Measurements from ENCODE around the gene ZBTB9.

The ZBTB9 gene, protein sequence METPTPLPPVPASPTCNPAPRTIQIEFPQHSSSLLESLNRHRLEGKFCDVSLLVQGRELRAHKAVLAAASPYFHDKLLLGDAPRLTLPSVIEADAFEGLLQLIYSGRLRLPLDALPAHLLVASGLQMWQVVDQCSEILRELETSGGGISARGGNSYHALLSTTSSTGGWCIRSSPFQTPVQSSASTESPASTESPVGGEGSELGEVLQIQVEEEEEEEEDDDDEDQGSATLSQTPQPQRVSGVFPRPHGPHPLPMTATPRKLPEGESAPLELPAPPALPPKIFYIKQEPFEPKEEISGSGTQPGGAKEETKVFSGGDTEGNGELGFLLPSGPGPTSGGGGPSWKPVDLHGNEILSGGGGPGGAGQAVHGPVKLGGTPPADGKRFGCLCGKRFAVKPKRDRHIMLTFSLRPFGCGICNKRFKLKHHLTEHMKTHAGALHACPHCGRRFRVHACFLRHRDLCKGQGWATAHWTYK

GRCh38 chr6:33454009-33454946, at the start of gene ZBTB9:
Gene ZBTB9 (plus strand): TSS chr6:33454576. CDS start chr6:33455101, 525 bp downstream.
- peak; percentile 89 for DNase-seq

DNA sequence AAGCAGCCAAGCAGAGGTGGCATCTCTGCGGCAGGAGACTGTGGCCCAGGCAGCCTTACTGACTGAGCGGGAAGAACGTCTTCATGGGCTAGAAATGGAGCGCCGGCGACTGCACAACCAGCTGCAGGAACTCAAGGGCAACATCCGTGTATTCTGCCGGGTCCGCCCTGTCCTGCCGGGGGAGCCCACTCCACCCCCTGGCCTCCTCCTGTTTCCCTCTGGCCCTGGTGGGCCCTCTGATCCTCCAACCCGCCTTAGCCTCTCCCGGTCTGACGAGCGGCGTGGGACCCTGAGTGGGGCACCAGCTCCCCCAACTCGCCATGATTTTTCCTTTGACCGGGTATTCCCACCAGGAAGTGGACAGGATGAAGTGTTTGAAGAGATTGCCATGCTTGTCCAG, 49.5 kb upstream of the ZBTB9 start:
- no peak for DNase-seq

DNA sequence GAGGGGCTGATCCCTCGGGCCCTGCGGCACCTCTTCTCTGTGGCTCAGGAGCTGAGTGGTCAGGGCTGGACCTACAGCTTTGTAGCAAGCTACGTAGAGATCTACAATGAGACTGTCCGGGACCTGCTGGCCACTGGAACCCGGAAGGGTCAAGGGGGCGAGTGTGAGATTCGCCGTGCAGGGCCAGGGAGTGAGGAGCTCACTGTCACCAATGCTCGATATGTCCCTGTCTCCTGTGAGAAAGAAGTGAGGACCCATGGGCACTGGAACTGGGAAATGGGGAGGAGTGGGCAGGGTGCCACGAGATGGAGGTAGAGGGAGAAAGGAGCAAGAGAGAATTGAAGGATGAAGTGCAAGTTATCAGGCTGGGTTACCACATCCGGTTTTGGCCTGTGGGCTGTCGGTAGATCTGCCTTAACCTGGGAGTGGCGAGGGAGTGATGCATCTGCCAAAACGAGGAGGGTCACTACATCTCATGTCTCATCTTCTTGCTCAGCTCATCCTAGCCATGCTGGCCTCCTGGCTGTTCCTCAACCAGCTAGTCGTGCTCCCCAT, 48.9 kb upstream of the ZBTB9 start:
- no peak for DNase-seq

- no peak for DNase-seq
These were observed 48.2 kb upstream of the ZBTB9 start for GRCh38 chr6:33406126-33406525.

DNA sequence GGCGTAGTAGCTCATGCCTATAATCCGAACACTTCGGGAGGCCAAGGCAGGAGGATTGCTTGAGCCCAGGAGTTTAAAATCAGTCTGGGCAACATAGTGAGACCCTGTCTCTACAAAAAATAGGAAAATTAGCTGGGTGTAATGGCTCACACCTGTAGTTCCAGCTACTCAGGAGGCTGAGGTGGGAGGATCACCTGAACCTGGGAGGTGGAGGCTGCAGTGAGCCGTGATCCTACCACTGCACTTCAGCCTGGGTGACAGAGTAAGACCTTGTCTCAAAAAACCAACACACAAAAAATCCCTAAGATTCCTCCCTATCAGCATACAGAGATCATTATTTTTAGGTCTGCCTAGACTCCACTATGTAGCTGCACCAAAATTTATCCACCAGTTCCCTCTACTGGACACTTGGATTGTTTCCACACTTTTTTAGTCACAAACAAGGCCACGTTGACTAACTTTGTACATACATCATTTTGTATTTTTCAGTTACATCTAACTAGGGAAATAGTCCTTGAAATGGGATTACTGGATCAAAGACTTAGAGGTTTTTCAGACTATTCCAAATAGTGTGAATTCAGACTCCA, 47.2 kb upstream of the ZBTB9 start:
- peak; percentile 17 for DNase-seq

GRCh38 chr6:33410050-33410710, 44.2 kb upstream of the ZBTB9 start:
- DNase-seq = peak; percentile 87

GRCh38 chr6:33410711-33411631, 43.4 kb upstream of the ZBTB9 start, which contains the start of gene PHF1:
Gene PHF1 (plus strand): TSS chr6:33411014. CDS start chr6:33412264, 1,250 bp downstream.
- DNase-seq = no peak

- no peak for DNase-seq
These were observed 42.8 kb upstream of the ZBTB9 start for GRCh38 chr6:33411632-33412005.

DNA sequence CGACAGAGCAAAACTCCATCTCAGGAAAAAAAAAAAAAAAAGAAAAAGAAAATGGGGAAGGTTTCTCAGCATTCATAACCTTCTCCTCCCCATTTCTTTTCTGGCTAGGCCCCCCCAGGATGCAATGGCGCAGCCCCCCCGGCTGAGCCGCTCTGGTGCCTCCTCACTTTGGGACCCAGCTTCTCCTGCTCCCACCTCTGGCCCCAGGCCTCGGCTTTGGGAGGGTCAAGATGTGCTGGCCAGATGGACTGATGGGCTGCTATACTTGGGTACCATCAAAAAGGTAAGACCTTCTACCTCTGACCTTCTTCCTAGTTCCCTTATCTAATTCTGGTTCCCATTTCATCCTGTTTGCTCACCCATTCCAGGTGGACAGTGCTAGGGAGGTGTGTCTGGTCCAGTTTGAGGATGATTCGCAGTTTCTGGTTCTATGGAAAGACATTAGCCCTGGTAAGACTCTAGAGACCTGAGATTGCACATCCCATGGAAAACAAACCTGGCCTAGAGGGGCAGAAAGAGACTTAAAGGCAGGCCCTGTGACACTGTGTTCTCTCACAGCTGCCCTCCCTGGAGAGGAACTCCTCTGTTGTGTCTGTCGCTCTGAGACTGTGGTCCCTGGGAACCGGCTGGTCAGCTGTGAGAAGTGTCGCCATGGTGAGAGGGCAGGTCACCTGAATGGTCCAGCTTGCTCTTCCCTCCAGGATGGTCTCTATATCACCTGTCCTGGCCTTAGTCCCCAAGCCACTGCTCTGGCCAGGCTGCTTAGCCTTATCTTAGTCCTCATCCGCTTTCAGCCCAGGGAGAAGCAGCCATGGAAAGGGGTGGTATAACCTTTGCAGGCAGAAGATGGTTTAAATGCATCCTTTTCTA, 42.0 kb upstream of the ZBTB9 start:
- no peak for DNase-seq

GRCh38 chr6:33413241-33414120, 40.9 kb upstream of the ZBTB9 start:
- no peak for DNase-seq

DNA sequence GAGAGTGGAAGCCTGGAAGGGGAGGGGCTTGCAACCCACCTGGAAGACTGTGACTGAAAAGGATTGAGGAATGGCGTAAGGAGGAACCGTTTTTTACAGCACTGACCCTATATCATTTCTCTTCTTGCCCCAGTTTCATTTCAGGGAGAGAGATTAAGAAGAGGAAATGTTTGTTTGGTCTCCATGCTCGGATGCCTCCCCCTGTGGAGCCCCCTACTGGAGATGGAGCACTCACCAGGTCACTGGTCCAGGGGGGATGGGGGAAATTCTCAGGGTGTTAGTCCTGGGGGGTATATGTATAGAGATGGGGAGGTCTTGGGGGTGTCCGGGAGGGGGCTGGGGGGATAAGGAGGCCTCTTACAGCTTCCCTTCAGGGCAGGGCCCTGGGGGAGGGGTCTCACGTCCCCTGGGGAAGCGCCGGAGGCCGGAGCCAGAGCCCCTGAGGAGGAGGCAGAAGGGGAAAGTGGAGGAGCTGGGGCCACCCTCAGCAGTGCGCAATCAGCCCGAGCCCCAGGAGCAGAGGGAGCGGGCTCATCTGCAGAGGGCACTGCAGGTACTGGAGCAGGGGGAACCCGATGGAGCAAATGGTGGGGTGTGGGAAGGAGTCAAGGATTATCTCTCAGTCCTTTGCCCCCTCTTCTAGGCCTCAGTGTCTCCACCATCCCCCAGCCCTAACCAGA, 39.6 kb upstream of the ZBTB9 start:
- DNase-seq = no peak

DNA sequence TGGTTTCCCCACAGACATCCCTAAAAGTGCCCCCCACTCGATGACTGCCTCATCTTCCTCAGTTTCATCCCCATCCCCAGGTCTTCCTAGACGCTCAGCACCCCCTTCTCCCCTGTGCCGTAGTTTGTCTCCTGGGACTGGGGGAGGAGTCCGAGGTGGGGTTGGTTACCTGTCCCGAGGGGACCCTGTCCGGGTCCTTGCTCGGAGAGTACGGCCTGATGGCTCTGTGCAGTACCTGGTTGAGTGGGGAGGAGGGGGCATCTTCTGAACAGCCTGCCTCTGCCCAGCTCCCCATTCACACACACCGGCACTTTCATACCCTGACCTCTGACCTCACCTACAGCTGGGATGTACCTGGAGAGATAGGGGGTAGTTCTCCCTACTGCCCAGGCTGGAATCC, 38.5 kb upstream of the ZBTB9 start:
- no peak for DNase-seq

- DNase-seq = no peak
These were observed 37.8 kb upstream of the ZBTB9 start for GRCh38 chr6:33416386-33417127.

DNA sequence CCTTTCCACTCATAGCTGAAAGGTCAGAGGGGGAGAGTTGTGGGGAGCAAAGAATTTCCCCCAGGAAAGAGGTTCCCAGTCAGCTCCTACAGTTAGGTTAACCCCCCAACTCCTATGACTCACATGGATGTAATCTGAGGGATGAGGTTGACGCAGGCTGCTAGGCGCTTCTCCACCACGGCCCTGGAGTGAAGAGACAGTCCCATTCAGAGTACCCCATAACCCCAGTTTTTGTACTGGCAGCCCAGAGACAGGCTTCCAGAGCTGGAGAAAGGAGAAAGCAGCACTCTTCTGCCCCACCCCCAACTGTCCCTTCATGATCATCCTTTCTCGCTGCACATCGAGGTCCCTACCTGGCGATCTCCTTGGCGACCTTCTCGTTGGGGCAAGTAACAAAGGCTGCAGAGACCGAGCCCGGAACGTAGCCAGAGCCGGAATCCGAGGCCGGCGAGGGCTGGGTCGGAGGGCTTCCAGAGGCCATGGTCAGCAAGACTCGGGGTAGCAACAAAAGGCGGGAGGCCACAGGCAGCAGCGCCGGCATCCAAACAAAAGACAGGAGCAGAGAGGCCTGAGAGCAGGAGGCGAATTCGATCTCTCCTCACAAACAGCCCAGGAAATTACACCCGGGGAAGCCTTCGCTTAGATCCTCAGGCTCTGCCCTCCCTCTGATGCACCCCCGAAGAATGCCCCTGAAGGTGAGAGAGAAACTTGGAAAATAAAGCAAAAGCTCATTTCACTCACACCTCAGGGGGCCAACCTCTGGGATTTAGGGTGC, 37.1 kb upstream of the ZBTB9 start:
- no peak for DNase-seq

- DNase-seq = peak; percentile 99
These were observed 36.3 kb upstream of the ZBTB9 start, which contains the start of gene CUTA for GRCh38 chr6:33417903-33418689. Gene CUTA (minus strand): TSS chr6:33418107. CDS start chr6:33418000, 107 bp downstream.
